ENCODE data around the gene EPB41L5. TPM values are rescaled to one million over a fixed set of nuclear protein-coding genes. Genes with fewer than 3 reads are reported as not detected.
A peak's percentile ranks its signal among the peaks of the same experiment; 100 is the strongest.

EPB41L5 gene
- total RNA-seq, 1 donor from 2014 or later = 14.9 TPM

DNA sequence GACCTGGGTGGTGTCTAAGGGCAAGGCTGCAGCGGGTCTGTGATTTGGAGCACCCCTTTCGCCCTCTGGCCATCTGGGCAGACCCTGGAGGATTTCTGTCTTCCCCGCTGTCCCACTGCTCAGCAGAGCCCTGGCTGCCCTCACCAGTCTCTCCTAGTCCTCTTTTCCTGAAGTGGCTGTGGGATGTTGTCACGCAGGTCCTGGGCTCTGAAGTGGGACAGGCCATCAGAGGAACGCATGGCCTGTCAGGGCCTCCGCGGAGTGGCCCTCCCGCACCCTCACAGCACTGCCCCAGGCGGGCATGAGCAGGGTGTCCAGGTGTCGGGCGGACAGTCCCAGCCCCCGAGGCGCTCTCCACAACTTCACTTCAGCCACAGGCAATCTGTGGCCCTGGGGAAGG, 211.4 kb downstream of the EPB41L5 start:
- DNase-seq (ENCODE audit: extremely low spot score, unreplicated experiment) = no peak
- H3K27me3 Mint-ChIP-seq (ENCODE audit: unreplicated experiment) = peaks cover 16% of the 10 kb centered on the region
- TF ChIP-seq CTCF (IDR thresholded peaks at IDR 0.05) = no peak
- no peaks in the 10 kb centered on the region for H3K9me3 Mint-ChIP-seq (ENCODE audit: unreplicated experiment)
- peaks cover 22% of the 10 kb centered on the region for H3K36me3 Mint-ChIP-seq (ENCODE audit: unreplicated experiment)
- H3K27ac Mint-ChIP-seq (ENCODE audit: unreplicated experiment) = no peak overlapping the region
- H3K4me1 Mint-ChIP-seq (ENCODE audit: unreplicated experiment) = peaks cover 22% of the 10 kb centered on the region
- H3K4me3 Mint-ChIP-seq (ENCODE audit: unreplicated experiment) = peak overlapping the region; percentile 73

DNA sequence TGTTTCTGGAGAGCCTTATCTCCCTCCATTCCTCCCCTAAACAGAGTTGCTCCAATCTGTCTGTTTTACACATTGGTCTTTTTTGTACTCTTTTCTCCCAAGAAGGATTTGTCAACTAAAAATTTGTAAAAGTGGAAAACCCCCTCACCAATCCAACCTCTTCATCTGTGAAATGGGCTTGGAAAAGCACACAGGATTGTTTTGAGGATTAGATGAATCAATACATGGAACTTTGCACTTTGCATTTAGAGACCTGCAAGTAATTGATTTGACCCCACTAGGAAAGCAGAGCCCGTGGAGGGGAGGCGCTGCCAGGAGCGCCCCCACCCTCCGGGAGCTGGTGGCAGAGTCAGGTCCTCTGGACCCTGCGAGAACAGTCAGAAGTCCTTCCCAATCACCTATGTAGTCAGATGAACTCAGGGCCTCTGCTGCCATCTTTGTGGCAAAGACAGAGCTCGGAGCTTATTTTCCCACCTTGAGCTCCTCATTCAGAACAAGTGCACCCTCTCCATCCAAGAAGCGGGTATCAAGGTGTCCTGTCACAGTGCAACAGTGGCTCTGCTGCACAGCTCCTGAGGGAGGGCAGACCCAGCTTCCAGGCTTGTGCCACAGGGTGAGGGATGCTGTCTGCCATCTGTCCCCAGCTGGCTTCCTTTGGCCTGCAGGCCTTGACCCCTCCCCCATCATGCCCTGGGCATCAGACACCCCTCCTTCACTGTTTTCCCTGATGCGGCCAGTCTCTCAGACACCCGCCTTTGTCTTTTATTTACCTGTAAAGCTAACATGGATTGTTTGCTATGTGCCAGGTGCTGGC, 212.1 kb downstream of the EPB41L5 start:
- peaks cover 19% of the 10 kb centered on the region for H3K36me3 Mint-ChIP-seq (ENCODE audit: unreplicated experiment)
- H3K27ac Mint-ChIP-seq (ENCODE audit: unreplicated experiment) = no peak overlapping the region
- DNase-seq (ENCODE audit: extremely low spot score, unreplicated experiment) = no peak
- peak overlapping the region; percentile 29 for H3K4me3 Mint-ChIP-seq (ENCODE audit: unreplicated experiment)
- H3K9me3 Mint-ChIP-seq (ENCODE audit: unreplicated experiment) = no peaks in the 10 kb centered on the region
- H3K4me1 Mint-ChIP-seq (ENCODE audit: unreplicated experiment) = peaks cover 22% of the 10 kb centered on the region
- H3K27me3 Mint-ChIP-seq (ENCODE audit: unreplicated experiment) = peaks cover 19% of the 10 kb centered on the region
- no peak for TF ChIP-seq CTCF (IDR thresholded peaks at IDR 0.05)

DNA sequence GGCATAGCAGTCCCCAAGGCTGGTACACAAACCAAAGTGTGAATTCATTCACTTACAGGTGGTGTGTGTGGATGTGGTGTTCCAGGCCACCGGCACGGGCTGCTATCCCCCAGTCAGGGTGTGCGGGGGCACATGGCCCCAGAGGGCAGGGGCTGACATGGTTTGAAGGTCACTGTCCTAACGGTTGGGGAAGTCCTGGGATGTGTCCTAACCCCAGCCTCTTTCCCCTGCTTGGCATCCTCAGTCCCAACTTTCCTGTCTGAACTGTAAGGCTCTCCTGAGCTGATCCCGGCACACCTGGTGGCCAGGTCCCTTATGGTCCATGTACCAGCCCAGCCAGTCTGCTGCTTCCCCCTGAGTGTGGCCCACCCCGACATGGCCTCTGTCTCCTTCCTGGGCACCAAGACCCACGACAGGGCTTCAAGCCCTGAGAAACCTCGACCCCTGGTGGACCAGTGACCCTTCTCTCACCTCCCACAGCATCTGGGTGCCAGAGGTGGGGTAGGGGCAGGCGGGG, 212.7 kb downstream of the EPB41L5 start:
- Mint-ChIP-seq H3K4me3 (ENCODE audit: unreplicated experiment) (no peak overlapping the region), H3K27me3 (ENCODE audit: unreplicated experiment) (peaks cover 19% of the 10 kb centered on the region), H3K36me3 (ENCODE audit: unreplicated experiment) (peaks cover 14% of the 10 kb centered on the region), H3K4me1 (ENCODE audit: unreplicated experiment) (peaks cover 22% of the 10 kb centered on the region), H3K9me3 (ENCODE audit: unreplicated experiment) (no peaks in the 10 kb centered on the region), H3K27ac (ENCODE audit: unreplicated experiment) (no peak overlapping the region)
- no peak for TF ChIP-seq CTCF (IDR thresholded peaks at IDR 0.05)
- no peak for DNase-seq (ENCODE audit: extremely low spot score, unreplicated experiment)

DNA sequence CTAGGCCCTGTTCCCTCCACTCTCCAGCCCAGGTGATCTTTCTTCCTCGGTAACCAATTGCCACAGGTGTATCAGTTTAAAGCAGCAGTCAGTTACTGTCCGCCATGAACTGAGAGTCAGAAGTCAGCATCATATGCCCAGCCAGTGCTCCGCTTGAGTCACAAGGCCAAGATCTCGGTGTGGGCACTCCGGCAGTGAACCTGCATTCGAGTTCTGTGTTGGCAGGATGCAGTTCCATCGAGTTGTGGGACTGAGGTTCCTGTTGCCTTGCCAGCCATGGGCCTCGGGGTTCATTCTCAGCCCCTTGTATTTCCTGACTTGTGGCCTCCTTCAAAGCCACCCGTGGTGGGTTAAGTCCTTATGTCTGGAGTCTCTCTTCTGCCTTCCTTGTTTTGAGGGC, 213.4 kb downstream of the EPB41L5 start:
- H3K36me3 Mint-ChIP-seq (ENCODE audit: unreplicated experiment) = peaks cover 7% of the 10 kb centered on the region
- peaks cover 16% of the 10 kb centered on the region for H3K4me1 Mint-ChIP-seq (ENCODE audit: unreplicated experiment)
- H3K27me3 Mint-ChIP-seq (ENCODE audit: unreplicated experiment) = peaks cover 21% of the 10 kb centered on the region
- no peak for DNase-seq (ENCODE audit: extremely low spot score, unreplicated experiment)
- TF ChIP-seq CTCF (IDR thresholded peaks at IDR 0.05) = no peak
- H3K4me3 Mint-ChIP-seq (ENCODE audit: unreplicated experiment) = no peak overlapping the region
- no peak overlapping the region for H3K27ac Mint-ChIP-seq (ENCODE audit: unreplicated experiment)
- H3K9me3 Mint-ChIP-seq (ENCODE audit: unreplicated experiment) = no peaks in the 10 kb centered on the region

DNA sequence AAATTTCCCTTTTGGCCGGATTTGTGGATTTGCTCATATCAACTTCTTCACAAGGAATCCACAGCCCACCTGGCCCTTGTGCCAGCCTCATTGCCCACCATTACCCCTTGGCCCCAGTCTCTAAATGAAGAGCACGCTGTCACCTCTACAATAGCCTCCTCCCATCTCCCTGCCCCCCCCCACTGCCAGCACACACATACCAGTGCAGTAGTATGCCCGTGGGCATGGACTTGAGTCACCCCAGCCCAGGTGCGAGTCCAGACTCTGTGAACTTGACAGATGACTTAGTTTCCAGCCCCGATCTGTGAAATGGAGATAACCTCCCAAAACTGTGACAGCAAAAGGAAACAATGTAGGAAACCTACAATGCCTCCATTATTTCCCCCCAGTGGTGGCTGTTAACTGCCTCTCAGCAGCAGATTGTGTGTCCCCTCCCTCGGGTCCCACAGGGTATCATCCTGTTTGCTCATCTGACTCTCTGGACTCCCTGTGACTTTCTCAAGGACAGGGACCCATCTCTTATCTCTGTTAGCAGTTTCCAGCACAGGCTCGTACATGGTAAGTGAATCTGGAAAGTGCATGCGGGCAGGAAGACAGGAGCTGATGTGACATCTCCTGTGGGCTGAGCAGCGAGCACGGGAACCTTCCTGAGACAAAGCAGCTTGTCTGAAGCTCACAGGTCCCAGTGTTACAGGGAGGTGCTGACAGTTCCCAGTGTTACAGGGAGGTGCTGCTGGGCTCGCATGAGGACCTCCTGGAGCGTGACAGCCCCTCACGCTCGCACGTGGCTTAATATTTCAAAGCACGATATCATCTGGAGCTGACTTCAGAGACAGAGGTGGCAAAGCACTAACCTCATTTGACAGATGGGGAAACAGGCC, 214.5 kb downstream of the EPB41L5 start:
- Mint-ChIP-seq H3K9me3 (ENCODE audit: unreplicated experiment) (no peaks in the 10 kb centered on the region), H3K27me3 (ENCODE audit: unreplicated experiment) (peaks cover 21% of the 10 kb centered on the region), H3K4me1 (ENCODE audit: unreplicated experiment) (peaks cover 5% of the 10 kb centered on the region), H3K4me3 (ENCODE audit: unreplicated experiment) (no peak overlapping the region), H3K36me3 (ENCODE audit: unreplicated experiment) (no peaks in the 10 kb centered on the region), H3K27ac (ENCODE audit: unreplicated experiment) (no peak overlapping the region)
- TF ChIP-seq CTCF (IDR thresholded peaks at IDR 0.05) = no peak
- no peak for DNase-seq (ENCODE audit: extremely low spot score, unreplicated experiment)
